ENCODE data around the gene MKNK1.

GRCh38 chr1:46580140-46580903 is 23.7 kb downstream of the MKNK1 start:
- no peak for TF ChIP-seq GATA2 (IDR thresholded peaks at IDR 0.05; ENCODE audit: low read depth, low read length)
- no peak for TF ChIP-seq GATA3 (IDR thresholded peaks at IDR 0.05; ENCODE audit: low read depth, low read length)
